Fibroblast of pulmonary artery (primary cell): ENCODE results near the gene ZNF614.
A peak's percentile ranks its signal among the peaks of the same experiment; 100 is the strongest.

Experiments used
- DNase-seq: peaks from one replicate; pipeline ENCODE4 v3.0.0-alpha.2; 2010; ENCODE audit warnings: low read depth
- H3K4me3 ChIP-seq: replicated peaks from 2 replicates; pipeline ENCODE4 v1.5.1; 2011; ENCODE audit warnings: low read depth, mild to moderate bottlenecking, control low read depth, low read length, moderate library complexity
- TF ChIP-seq, protein P1 (sequence below): IDR thresholded peaks from 2 replicates; pipeline ENCODE4 v1.5.1; 2011; ENCODE audit warnings: mild to moderate bottlenecking, control low read depth, low read length, inconsistent platforms; ENCODE audit errors: missing control alignments

The ZNF614 gene

DNA sequence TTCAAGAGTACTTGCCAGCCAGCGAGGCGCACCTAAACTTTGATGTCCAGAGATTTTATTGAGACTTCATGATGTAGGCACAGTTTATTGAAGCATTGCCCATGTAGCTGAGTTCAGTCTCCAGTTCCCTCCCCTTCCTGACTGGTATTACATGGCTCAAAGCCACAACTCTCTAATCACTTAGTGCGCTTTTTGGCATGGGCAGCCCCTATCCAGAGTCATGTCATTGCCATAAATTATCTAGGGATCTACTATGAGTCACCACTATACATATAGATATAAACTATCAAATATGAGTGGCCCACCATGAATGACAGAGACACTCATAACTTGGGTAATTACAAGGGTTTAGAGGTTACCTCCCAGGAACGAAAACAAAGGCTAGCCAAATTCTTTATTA lies 7.7 kb downstream of the ZNF614 start:
- H3K4me3 ChIP-seq = no peak overlapping the region
- DNase-seq = no peak
- TF ChIP-seq, protein P1, sequence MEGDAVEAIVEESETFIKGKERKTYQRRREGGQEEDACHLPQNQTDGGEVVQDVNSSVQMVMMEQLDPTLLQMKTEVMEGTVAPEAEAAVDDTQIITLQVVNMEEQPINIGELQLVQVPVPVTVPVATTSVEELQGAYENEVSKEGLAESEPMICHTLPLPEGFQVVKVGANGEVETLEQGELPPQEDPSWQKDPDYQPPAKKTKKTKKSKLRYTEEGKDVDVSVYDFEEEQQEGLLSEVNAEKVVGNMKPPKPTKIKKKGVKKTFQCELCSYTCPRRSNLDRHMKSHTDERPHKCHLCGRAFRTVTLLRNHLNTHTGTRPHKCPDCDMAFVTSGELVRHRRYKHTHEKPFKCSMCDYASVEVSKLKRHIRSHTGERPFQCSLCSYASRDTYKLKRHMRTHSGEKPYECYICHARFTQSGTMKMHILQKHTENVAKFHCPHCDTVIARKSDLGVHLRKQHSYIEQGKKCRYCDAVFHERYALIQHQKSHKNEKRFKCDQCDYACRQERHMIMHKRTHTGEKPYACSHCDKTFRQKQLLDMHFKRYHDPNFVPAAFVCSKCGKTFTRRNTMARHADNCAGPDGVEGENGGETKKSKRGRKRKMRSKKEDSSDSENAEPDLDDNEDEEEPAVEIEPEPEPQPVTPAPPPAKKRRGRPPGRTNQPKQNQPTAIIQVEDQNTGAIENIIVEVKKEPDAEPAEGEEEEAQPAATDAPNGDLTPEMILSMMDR = no peak

- TF ChIP-seq, protein P1 = no peak
- DNase-seq = no peak
- no peak overlapping the region for H3K4me3 ChIP-seq
These were observed 17.5 kb downstream of the ZNF614 start for GRCh38 chr19:52010674-52011073.

GRCh38 chr19:52007806-52008557 lies 20.2 kb downstream of the ZNF614 start, which contains the start of gene ZNF615:
ZNF615 (minus strand) TSS chr19:52008211; CDS start chr19:52003711, 4,500 bp downstream.
- TF ChIP-seq, protein P1 = no peak
- DNase-seq = peak; percentile 88
- H3K4me3 ChIP-seq = peak within 1 kb of the TSS; percentile 99

DNA sequence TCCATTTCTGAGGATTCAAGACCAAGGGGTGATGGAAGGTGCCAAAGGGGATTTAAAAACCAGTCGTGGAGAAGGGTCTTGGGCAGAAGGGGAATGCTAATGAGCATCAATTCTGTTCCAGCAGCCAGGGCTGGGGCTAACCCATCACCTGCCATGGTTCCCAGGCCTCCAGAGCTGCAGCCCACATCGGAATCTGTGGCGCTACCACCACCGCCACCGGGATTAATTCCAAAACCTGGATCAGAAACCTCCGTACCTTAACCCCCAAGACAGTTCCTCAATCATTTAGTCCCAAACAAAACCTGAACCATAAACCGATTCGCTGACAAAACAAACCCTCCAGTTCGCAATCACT lies 20.8 kb downstream of the ZNF614 start:
- TF ChIP-seq, protein P1 = no peak
- DNase-seq = peak; percentile 6
- peak overlapping the region; percentile 99 for H3K4me3 ChIP-seq

DNA sequence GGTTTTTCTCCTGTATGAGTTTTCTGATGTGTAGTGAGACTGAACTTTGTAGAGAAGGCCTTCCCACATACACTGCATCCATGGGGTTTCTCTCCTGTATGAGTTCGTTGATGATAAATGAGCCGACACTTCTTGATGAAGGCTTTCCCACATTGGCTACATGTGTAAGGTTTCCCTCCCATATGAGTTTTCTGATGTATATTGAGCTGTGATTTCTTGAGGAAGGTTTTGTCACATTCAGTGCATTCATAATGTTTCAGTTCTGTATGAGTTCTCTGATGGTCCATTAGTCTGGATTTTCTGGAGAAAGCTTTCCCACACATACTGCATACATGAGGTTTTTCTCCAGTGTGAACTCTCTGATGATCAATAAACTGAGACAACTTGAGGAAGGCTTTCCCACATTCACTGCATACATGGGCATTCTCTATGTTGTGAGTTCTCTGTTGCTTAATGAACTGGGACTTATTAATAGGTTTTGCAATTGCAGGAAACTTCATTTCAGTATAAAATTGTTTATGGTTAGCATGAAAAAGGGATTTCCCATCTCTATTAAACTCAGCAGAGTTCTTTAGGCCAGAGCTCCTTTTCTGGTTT lies 34.0 kb downstream of the ZNF614 start:
- TF ChIP-seq, protein P1 = no peak
- peak; percentile 3 for DNase-seq
- no peak overlapping the region for H3K4me3 ChIP-seq

DNA sequence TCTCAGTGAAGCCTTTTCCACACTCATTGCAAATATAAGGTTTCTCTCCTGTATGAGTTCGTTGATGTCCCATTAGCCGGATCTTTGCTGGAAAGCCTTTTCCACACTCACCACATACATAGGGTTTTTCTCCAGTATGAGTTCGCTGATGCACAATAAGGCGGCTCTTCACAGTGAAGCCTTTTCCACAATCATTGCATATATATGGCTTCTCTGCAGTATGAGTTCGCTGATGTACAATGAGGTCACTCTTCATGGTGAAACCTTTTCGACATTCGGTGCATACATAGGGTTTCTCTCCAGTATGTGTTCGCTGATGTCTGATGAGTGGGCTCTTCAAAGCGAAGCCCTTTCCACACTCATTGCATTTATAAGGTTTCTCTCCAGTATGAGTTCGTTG lies 34.8 kb downstream of the ZNF614 start:
- TF ChIP-seq, protein P1 = no peak
- no peak for DNase-seq
- no peak overlapping the region for H3K4me3 ChIP-seq
